ENCODE measurements around the gene ASF1B. TPM values are rescaled to one million over a fixed set of nuclear protein-coding genes. Genes with fewer than 3 reads are reported as not detected.

ASF1B gene
- total RNA-seq, 4 donors from 2014 or later, result 1.2 TPM; not detected in 3

GRCh38 chr19:14139944-14140343 lies 3.6 kb upstream of the ASF1B start:
- H3K27me3 ChIP-seq, result no peaks in the 10 kb centered on the region
- ATAC-seq, result no peak
- no peak overlapping the region for H3K4me3 ChIP-seq
- H3K27ac ChIP-seq, result no peak overlapping the region
- no peak for TF ChIP-seq POLR2AphosphoS5 (IDR thresholded peaks at IDR 0.05)
- TF ChIP-seq POLR2A (IDR thresholded peaks at IDR 0.05), result no peak
- no peak for TF ChIP-seq CTCF (IDR thresholded peaks at IDR 0.05)
- TF ChIP-seq EP300 (IDR thresholded peaks at IDR 0.05), result no peak
- 73 to 81% methylated on average over 5 to 6 of the region's 9 CpGs for WGBS, 2 donors (ENCODE audit: low coverage in 1 of 2)
- H3K9me3 ChIP-seq, result no peaks in the 10 kb centered on the region
- H3K36me3 ChIP-seq, result no peaks in the 10 kb centered on the region
- peaks cover 0 to 42% (median 19%) of the 10 kb centered on the region in 3 donors for H3K4me1 ChIP-seq

DNA sequence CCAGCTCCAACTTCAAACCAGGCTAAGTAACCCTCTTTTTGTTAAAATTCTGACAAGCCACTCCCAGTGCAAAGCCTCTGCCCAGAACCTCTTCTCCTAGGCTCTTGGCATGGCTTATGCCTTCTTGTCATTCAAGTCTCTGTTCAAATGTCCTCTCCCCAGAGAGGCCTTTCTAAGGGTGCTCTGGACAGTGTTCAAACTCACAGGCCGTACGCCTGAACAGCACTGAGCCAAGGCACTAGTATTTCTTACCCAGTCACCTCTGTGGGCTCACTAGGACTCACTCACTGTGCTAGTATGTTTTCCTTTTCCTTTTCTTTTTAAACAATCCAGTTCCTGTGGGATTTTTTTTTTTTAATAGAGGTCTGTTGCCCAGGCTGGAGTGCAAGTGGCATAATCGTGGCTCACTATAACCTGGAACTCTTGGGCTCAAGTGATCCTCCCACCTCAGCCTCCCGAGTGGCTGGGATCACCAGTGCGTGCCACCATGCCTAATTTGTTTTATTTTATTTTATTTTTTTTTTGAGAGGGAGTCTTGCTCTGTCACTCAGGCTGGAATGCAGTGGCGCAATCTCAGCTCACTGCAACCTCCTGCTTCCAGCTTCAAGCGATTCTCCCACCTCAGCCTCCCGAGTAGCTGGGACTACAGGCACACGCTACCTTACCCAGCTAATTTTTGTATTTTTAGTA lies 2.3 kb upstream of the ASF1B start:
- ATAC-seq, result no peak
- H3K27ac ChIP-seq, result peak overlapping the region; percentile 6 to 97 (median 77)
- WGBS, 2 donors (ENCODE audit: low coverage in 1 of 2), result 28 to 60% methylated on average over 5 to 6 of the region's 9 CpGs

GRCh38 chr19:14135985-14136508 lies 342 bp downstream of the ASF1B start:
- ATAC-seq, result no peak
- 0% methylated on average over 1 to 9 of the region's 38 CpGs for WGBS, 2 donors (ENCODE audit: low coverage in 1 of 2)
- Histone ChIP-seq H3K36me3 (no peaks in the 10 kb centered on the region), H3K27me3 (no peaks in the 10 kb centered on the region), H3K4me3 (peak overlapping the region; percentile 25 to 78), H3K9me3 (no peaks in the 10 kb centered on the region), H3K27ac (peak overlapping the region in 3 of 4 donors; percentile 81 to 95 (median 82)), H3K4me1 (peaks cover 0 to 42% (median 19%) of the 10 kb centered on the region in 3 donors)
- TF ChIP-seq POLR2A (IDR thresholded peaks at IDR 0.05), result no peak
- no peak for TF ChIP-seq EP300 (IDR thresholded peaks at IDR 0.05)
- TF ChIP-seq POLR2AphosphoS5 (IDR thresholded peaks at IDR 0.05), result no peak
- no peak for TF ChIP-seq CTCF (IDR thresholded peaks at IDR 0.05)

More for the DNA sequence above, 2.3 kb upstream of the ASF1B start:
- H3K36me3 ChIP-seq, result no peaks in the 10 kb centered on the region
- H3K4me1 ChIP-seq, result peaks cover 0 to 42% (median 19%) of the 10 kb centered on the region in 3 donors
- H3K27me3 ChIP-seq, result no peaks in the 10 kb centered on the region
- H3K9me3 ChIP-seq, result no peaks in the 10 kb centered on the region
- H3K4me3 ChIP-seq, result no peak overlapping the region
- TF ChIP-seq CTCF (IDR thresholded peaks at IDR 0.05), result no peak
- TF ChIP-seq EP300 (IDR thresholded peaks at IDR 0.05), result no peak
- TF ChIP-seq POLR2A (IDR thresholded peaks at IDR 0.05), result no peak
- TF ChIP-seq POLR2AphosphoS5 (IDR thresholded peaks at IDR 0.05), result no peak

DNA sequence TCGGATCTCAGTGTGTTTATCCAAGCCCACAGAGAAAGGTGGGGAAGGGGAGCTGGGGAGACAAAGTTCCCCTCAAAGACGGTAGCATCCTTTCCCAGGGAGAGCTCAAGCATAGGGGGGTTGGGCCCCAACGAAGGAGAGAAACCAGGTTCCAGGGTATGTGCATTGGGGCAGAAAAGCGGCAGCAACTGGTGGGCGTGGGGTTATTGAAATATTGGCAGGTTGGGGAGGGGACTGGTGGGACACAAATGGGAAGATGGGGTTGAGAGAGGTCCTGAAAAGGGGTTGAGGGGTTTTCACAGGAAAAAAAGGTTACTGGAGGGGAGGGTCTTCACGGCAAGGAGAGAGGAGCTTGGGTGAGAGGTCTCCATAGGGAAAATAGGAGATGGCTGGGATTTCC lies 1.0 kb downstream of the ASF1B start:
- H3K27ac ChIP-seq, result no peak overlapping the region
- no peaks in the 10 kb centered on the region for H3K36me3 ChIP-seq
- H3K9me3 ChIP-seq, result no peaks in the 10 kb centered on the region
- WGBS, 2 donors (ENCODE audit: low coverage in 1 of 2), result 33 to 38% methylated on average over 6 of the region's 6 CpGs
- H3K4me1 ChIP-seq, result peaks cover 0 to 42% (median 19%) of the 10 kb centered on the region in 3 donors
- H3K27me3 ChIP-seq, result no peaks in the 10 kb centered on the region
- TF ChIP-seq POLR2A (IDR thresholded peaks at IDR 0.05) (no peak), EP300 (IDR thresholded peaks at IDR 0.05) (no peak), POLR2AphosphoS5 (IDR thresholded peaks at IDR 0.05) (no peak), CTCF (IDR thresholded peaks at IDR 0.05) (no peak)
- H3K4me3 ChIP-seq, result no peak overlapping the region
- no peak for ATAC-seq

All from gastroesophageal sphincter (tissue), 4 donors.